ENCODE measurements around the gene TRIM41.

TRIM41 gene

GRCh38 chr5:181203093-181203711 is 19.9 kb upstream of the TRIM41 start:
- ATAC-seq (ENCODE audit: low read depth), result no peak
- Histone ChIP-seq H3K27me3 (ENCODE audit: insufficient read depth, poor library complexity, severe bottlenecking) (no peaks in the 10 kb centered on the region), H3K4me3 (ENCODE audit: severe bottlenecking) (peak overlapping the region; percentile 67), H3K9me3 (ENCODE audit: severe bottlenecking) (no peaks in the 10 kb centered on the region), H3K36me3 (ENCODE audit: low read depth) (peaks cover 23% of the 10 kb centered on the region), H3K27ac (ENCODE audit: poor library complexity, severe bottlenecking) (peak overlapping the region; percentile 76), H3K4me1 (ENCODE audit: insufficient read depth, poor library complexity, severe bottlenecking) (peaks cover 10% of the 10 kb centered on the region)
- DNase-seq (ENCODE audit: low spot score), result no peak
- TF ChIP-seq, protein P1, sequence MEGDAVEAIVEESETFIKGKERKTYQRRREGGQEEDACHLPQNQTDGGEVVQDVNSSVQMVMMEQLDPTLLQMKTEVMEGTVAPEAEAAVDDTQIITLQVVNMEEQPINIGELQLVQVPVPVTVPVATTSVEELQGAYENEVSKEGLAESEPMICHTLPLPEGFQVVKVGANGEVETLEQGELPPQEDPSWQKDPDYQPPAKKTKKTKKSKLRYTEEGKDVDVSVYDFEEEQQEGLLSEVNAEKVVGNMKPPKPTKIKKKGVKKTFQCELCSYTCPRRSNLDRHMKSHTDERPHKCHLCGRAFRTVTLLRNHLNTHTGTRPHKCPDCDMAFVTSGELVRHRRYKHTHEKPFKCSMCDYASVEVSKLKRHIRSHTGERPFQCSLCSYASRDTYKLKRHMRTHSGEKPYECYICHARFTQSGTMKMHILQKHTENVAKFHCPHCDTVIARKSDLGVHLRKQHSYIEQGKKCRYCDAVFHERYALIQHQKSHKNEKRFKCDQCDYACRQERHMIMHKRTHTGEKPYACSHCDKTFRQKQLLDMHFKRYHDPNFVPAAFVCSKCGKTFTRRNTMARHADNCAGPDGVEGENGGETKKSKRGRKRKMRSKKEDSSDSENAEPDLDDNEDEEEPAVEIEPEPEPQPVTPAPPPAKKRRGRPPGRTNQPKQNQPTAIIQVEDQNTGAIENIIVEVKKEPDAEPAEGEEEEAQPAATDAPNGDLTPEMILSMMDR (IDR thresholded peaks at IDR 0.05; ENCODE audit: poor library complexity, severe bottlenecking), result no peak

DNA sequence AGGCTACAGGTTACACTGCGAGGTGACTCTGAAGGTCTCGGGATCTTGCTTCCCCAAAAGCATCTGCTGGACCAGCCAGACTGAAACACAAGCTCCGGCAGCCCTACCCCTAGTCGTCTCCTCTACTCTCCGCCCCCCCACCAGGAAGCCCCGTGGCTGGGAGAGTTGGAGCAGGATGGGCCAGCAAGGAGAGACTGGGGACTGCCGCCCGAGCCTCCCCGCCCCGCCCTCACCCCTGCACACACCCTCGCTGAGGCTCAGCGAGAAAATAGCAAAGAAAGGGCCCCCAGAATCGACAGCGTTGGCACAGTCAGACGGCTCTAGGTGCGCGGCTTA is 19.3 kb upstream of the TRIM41 start:
- Histone ChIP-seq H3K27ac (ENCODE audit: poor library complexity, severe bottlenecking) (peak overlapping the region; percentile 76), H3K4me3 (ENCODE audit: severe bottlenecking) (peak overlapping the region; percentile 67)
- DNase-seq (ENCODE audit: low spot score), result peak; percentile 76

GRCh38 chr5:181204113-181204825 is 18.8 kb upstream of the TRIM41 start:
- TF ChIP-seq, protein P1 (IDR thresholded peaks at IDR 0.05; ENCODE audit: poor library complexity, severe bottlenecking), result no peak
- peak overlapping the region; percentile 76 for H3K27ac ChIP-seq (ENCODE audit: poor library complexity, severe bottlenecking)
- ATAC-seq (ENCODE audit: low read depth), result peak; percentile 26
- H3K9me3 ChIP-seq (ENCODE audit: severe bottlenecking), result no peaks in the 10 kb centered on the region
- peak; percentile 76 for DNase-seq (ENCODE audit: low spot score)
- peaks cover 16% of the 10 kb centered on the region for H3K36me3 ChIP-seq (ENCODE audit: low read depth)
- H3K4me3 ChIP-seq (ENCODE audit: severe bottlenecking), result peak overlapping the region; percentile 67
- H3K27me3 ChIP-seq (ENCODE audit: insufficient read depth, poor library complexity, severe bottlenecking), result no peaks in the 10 kb centered on the region
- H3K4me1 ChIP-seq (ENCODE audit: insufficient read depth, poor library complexity, severe bottlenecking), result peaks cover 12% of the 10 kb centered on the region

More for the DNA sequence above, 19.3 kb upstream of the TRIM41 start:
- Histone ChIP-seq H3K4me1 (ENCODE audit: insufficient read depth, poor library complexity, severe bottlenecking) (peaks cover 12% of the 10 kb centered on the region), H3K9me3 (ENCODE audit: severe bottlenecking) (no peaks in the 10 kb centered on the region), H3K36me3 (ENCODE audit: low read depth) (peaks cover 21% of the 10 kb centered on the region), H3K27me3 (ENCODE audit: insufficient read depth, poor library complexity, severe bottlenecking) (no peaks in the 10 kb centered on the region)
- ATAC-seq (ENCODE audit: low read depth), result peak; percentile 4; the same call in 2 of the 3 replicates
- TF ChIP-seq, protein P1 (IDR thresholded peaks at IDR 0.05; ENCODE audit: poor library complexity, severe bottlenecking), result no peak

GRCh38 chr5:181204826-181205760 is 18.0 kb upstream of the TRIM41 start, which contains the start of gene TRIM7:
Gene TRIM7, minus strand, starts transcription at chr5:181205196. Its CDS starts 86 bp downstream, at chr5:181205110.
- ATAC-seq (ENCODE audit: low read depth) (peak; percentile 26), DNase-seq (ENCODE audit: low spot score) (peak; percentile 84)
- Histone ChIP-seq H3K4me1 (ENCODE audit: insufficient read depth, poor library complexity, severe bottlenecking) (peaks cover 12% of the 10 kb centered on the region), H3K9me3 (ENCODE audit: severe bottlenecking) (no peaks in the 10 kb centered on the region), H3K27ac (ENCODE audit: poor library complexity, severe bottlenecking) (peak within 1 kb of the TSS; percentile 76), H3K27me3 (ENCODE audit: insufficient read depth, poor library complexity, severe bottlenecking) (no peaks in the 10 kb centered on the region), H3K4me3 (ENCODE audit: severe bottlenecking) (peak within 1 kb of the TSS; percentile 67), H3K36me3 (ENCODE audit: low read depth) (peaks cover 13% of the 10 kb centered on the region)
- TF ChIP-seq, protein P1 (IDR thresholded peaks at IDR 0.05; ENCODE audit: poor library complexity, severe bottlenecking), result no peak

Measured in RWPE2 (cell line).